ENCODE measurements around the gene PTCSC3.

Gene PTCSC3

DNA sequence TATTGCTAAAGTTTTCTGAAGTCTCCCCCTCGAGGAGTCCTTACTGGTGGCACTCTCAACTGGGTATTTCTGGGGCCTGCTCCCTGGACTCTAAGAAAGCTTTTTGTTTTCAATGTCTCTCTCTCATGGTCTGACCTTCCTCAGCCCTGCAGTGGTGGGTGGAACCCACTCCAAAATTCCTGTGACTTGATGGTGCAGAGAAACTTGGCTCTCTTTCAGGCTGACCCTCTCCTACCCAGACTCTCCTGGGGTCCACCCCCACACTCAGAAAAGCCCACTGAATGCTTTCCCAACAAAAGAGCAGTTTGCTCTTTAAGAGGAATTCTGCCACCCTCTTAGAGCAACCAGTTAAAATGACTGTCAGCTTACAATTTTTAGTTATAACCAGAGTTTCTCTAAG is 967 bp upstream of the PTCSC3 start:
- Histone ChIP-seq H3K27me3 (ENCODE audit: insufficient read depth, insufficient read length) (no peaks in the 10 kb centered on the region), H3K4me3 (ENCODE audit: insufficient read length, low read depth) (no peak overlapping the region), H3K4me1 (ENCODE audit: insufficient read depth, insufficient read length) (no peaks in the 10 kb centered on the region), H3K36me3 (ENCODE audit: insufficient read depth, insufficient read length, low read length) (no peaks in the 10 kb centered on the region), H3K9me3 (ENCODE audit: insufficient read depth, low read length) (no peaks in the 10 kb centered on the region), H3K9ac (ENCODE audit: insufficient read length, low read depth) (no peak overlapping the region)
- TF ChIP-seq SUZ12 (IDR thresholded peaks at IDR 0.05; ENCODE audit: extremely low read depth, insufficient read depth, insufficient read length), result no peak
- no peak for TF ChIP-seq ZNF274 (IDR thresholded peaks at IDR 0.05; ENCODE audit: low read depth, low read length)
- no peak for TF ChIP-seq YY1 (IDR thresholded peaks at IDR 0.05; ENCODE audit: insufficient read depth, insufficient read length)
- DNase-seq (ENCODE audit: low read depth, low spot score), result no peak

DNA sequence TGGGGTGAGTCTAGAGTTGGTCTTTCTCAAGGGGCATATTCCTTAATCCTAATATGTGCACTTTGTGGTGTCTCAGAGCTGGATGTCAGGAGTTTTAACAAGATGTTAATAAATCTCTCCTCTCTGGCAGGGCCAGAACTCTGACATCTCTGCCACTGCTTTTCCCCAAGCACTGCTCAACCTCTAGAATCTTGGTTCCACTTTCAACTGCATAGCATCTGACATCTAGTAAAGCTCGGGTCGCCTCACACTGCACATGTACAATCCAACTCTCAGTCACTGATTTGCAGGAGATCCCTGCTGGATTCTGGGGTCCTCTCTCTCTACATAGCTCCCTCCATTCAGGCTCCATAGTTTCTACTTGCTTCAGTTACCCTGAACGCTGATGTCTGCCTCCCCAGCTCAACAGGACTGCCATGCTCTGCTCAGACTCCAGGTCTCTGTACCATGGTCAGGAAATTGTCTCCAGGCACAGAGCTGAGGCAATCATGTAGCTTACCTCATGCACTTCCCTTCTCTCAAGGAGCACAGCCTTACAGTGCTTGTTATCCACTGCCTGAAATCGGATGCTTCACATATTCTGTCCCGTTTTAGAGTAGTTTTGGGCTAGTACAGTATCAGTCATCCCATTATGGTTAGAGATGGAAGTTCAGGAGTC is 1.6 kb downstream of the PTCSC3 start:
- Histone ChIP-seq H3K9me3 (ENCODE audit: insufficient read depth, low read length) (no peaks in the 10 kb centered on the region), H3K27me3 (ENCODE audit: insufficient read depth, insufficient read length) (no peaks in the 10 kb centered on the region), H3K9ac (ENCODE audit: insufficient read length, low read depth) (no peak overlapping the region), H3K36me3 (ENCODE audit: insufficient read depth, insufficient read length, low read length) (no peaks in the 10 kb centered on the region), H3K4me1 (ENCODE audit: insufficient read depth, insufficient read length) (no peaks in the 10 kb centered on the region), H3K4me3 (ENCODE audit: insufficient read length, low read depth) (no peak overlapping the region)
- no peak for DNase-seq (ENCODE audit: low read depth, low spot score)
- TF ChIP-seq YY1 (IDR thresholded peaks at IDR 0.05; ENCODE audit: insufficient read depth, insufficient read length) (no peak), ZNF274 (IDR thresholded peaks at IDR 0.05; ENCODE audit: low read depth, low read length) (no peak), SUZ12 (IDR thresholded peaks at IDR 0.05; ENCODE audit: extremely low read depth, insufficient read depth, insufficient read length) (no peak)

DNA sequence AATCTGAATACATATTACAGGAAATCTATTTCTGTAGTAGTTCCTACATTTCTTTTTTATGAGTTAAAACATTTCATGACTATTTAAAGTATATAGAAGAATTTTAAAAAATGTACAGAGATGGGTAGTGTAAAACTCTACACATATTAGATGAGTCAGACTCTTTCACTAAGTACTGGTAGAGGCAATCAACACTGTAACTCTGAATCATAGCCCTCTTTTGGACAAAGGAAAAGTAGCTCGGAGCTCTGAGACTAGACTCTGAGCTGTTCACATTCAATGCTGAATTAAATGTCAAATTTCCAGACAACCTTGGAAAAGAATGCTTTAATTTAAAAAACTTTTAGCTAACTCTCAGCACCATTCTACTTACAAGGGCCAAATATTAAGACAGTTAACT is 3.4 kb downstream of the PTCSC3 start:
- DNase-seq (ENCODE audit: low read depth, low spot score), result no peak

DNA sequence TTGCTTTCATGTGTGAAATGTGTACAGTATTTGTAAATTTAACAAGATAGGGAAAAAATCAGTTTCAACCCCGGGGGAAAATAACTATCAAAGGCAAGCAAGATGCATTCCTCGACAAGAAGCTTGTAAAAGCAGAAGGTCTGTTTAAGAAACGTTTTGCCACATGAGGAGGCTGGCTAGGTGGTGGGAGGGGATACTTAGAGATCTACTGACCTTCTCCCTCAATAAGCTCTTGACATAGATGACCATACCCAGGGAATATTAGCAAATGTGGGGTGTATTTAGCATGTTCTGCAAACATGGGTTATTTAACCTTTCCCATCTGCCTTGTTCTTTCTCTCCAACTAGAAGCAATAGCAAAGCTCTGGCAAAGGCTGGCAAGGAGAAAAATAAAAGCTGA is 4.9 kb downstream of the PTCSC3 start:
- no peak for DNase-seq (ENCODE audit: low read depth, low spot score)
- Histone ChIP-seq H3K36me3 (ENCODE audit: insufficient read depth, insufficient read length, low read length) (no peaks in the 10 kb centered on the region), H3K9me3 (ENCODE audit: insufficient read depth, low read length) (no peaks in the 10 kb centered on the region; the same call in 1 of the 2 replicates), H3K4me1 (ENCODE audit: insufficient read depth, insufficient read length) (no peaks in the 10 kb centered on the region), H3K9ac (ENCODE audit: insufficient read length, low read depth) (no peak overlapping the region), H3K27me3 (ENCODE audit: insufficient read depth, insufficient read length) (no peaks in the 10 kb centered on the region), H3K4me3 (ENCODE audit: insufficient read length, low read depth) (no peak overlapping the region)
- TF ChIP-seq SUZ12 (IDR thresholded peaks at IDR 0.05; ENCODE audit: extremely low read depth, insufficient read depth, insufficient read length) (no peak), YY1 (IDR thresholded peaks at IDR 0.05; ENCODE audit: insufficient read depth, insufficient read length) (no peak), ZNF274 (IDR thresholded peaks at IDR 0.05; ENCODE audit: low read depth, low read length) (no peak)

More for the DNA sequence above, 3.4 kb downstream of the PTCSC3 start:
- H3K36me3 ChIP-seq (ENCODE audit: insufficient read depth, insufficient read length, low read length), result no peaks in the 10 kb centered on the region
- no peak overlapping the region for H3K9ac ChIP-seq (ENCODE audit: insufficient read length, low read depth)
- no peaks in the 10 kb centered on the region for H3K27me3 ChIP-seq (ENCODE audit: insufficient read depth, insufficient read length)
- H3K4me3 ChIP-seq (ENCODE audit: insufficient read length, low read depth), result no peak overlapping the region
- no peaks in the 10 kb centered on the region for H3K9me3 ChIP-seq (ENCODE audit: insufficient read depth, low read length)
- TF ChIP-seq ZNF274 (IDR thresholded peaks at IDR 0.05; ENCODE audit: low read depth, low read length), result no peak
- no peak for TF ChIP-seq SUZ12 (IDR thresholded peaks at IDR 0.05; ENCODE audit: extremely low read depth, insufficient read depth, insufficient read length)
- TF ChIP-seq YY1 (IDR thresholded peaks at IDR 0.05; ENCODE audit: insufficient read depth, insufficient read length), result no peak
- H3K4me1 ChIP-seq (ENCODE audit: insufficient read depth, insufficient read length), result no peaks in the 10 kb centered on the region

DNA sequence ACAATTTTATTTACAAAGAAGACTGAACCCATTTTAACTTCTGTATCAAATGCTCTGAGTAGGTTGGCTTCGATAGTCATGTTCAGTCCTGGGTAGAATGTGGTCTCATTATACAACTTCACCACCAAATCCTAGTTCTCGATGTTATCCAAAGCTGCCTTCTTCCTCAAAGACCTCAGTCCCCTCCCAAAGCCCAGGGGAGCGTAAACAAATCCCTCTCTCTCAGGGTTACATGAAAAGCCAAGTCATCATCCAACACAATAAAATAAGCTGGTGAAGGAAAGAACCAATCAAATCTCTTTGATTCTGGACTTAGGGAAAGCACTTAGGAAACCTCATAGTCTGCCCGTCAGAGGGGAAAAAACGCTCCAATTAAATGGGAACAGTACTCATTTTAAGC is 9.1 kb downstream of the PTCSC3 start:
- no peak for DNase-seq (ENCODE audit: low read depth, low spot score)
- no peaks in the 10 kb centered on the region for H3K4me1 ChIP-seq (ENCODE audit: insufficient read depth, insufficient read length)
- TF ChIP-seq YY1 (IDR thresholded peaks at IDR 0.05; ENCODE audit: insufficient read depth, insufficient read length) (no peak), ZNF274 (IDR thresholded peaks at IDR 0.05; ENCODE audit: low read depth, low read length) (no peak), SUZ12 (IDR thresholded peaks at IDR 0.05; ENCODE audit: extremely low read depth, insufficient read depth, insufficient read length) (no peak)
- no peaks in the 10 kb centered on the region for H3K27me3 ChIP-seq (ENCODE audit: insufficient read depth, insufficient read length)
- no peak overlapping the region for H3K4me3 ChIP-seq (ENCODE audit: insufficient read length, low read depth)
- no peak overlapping the region for H3K9ac ChIP-seq (ENCODE audit: insufficient read length, low read depth)
- no peaks in the 10 kb centered on the region; the same call in 1 of the 2 replicates for H3K9me3 ChIP-seq (ENCODE audit: insufficient read depth, low read length)
- no peaks in the 10 kb centered on the region for H3K36me3 ChIP-seq (ENCODE audit: insufficient read depth, insufficient read length, low read length)

GRCh38 chr14:36163451-36163850 is 13.1 kb downstream of the PTCSC3 start:
- H3K4me3 ChIP-seq (ENCODE audit: insufficient read length, low read depth), result no peak overlapping the region
- H3K9me3 ChIP-seq (ENCODE audit: insufficient read depth, low read length), result no peaks in the 10 kb centered on the region; the same call in 1 of the 2 replicates
- H3K9ac ChIP-seq (ENCODE audit: insufficient read length, low read depth), result no peak overlapping the region
- peaks cover 2% of the 10 kb centered on the region for H3K4me1 ChIP-seq (ENCODE audit: insufficient read depth, insufficient read length)
- no peaks in the 10 kb centered on the region for H3K27me3 ChIP-seq (ENCODE audit: insufficient read depth, insufficient read length)
- H3K36me3 ChIP-seq (ENCODE audit: insufficient read depth, insufficient read length, low read length), result no peaks in the 10 kb centered on the region
- DNase-seq (ENCODE audit: low read depth, low spot score), result no peak
- TF ChIP-seq SUZ12 (IDR thresholded peaks at IDR 0.05; ENCODE audit: extremely low read depth, insufficient read depth, insufficient read length) (no peak), ZNF274 (IDR thresholded peaks at IDR 0.05; ENCODE audit: low read depth, low read length) (no peak), YY1 (IDR thresholded peaks at IDR 0.05; ENCODE audit: insufficient read depth, insufficient read length) (no peak)

DNA sequence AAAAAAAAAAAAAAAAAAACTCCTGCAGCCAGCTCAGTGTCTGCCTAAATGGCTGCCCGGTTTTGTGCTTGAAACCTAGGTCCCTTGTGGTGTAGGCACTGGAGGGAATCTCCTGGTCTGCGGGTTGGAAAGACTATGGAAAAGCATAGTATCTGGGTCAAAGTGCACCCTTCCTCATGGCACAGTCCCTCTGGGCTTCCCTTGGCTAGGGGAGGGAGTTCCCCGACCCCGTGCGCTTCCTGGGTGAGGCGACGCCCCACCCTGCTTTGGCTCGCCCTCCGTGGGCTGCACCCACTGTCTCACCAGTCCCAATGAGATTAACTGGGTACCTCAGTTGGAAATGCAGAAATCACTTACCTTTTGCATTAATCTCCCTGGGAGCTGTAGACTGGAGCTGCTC is 14.3 kb downstream of the PTCSC3 start:
- H3K4me3 ChIP-seq (ENCODE audit: insufficient read length, low read depth), result peak overlapping the region; percentile 46
- TF ChIP-seq YY1 (IDR thresholded peaks at IDR 0.05; ENCODE audit: insufficient read depth, insufficient read length) (no peak), ZNF274 (IDR thresholded peaks at IDR 0.05; ENCODE audit: low read depth, low read length) (no peak), SUZ12 (IDR thresholded peaks at IDR 0.05; ENCODE audit: extremely low read depth, insufficient read depth, insufficient read length) (no peak)

More for the DNA sequence above, 14.3 kb downstream of the PTCSC3 start:
- DNase-seq (ENCODE audit: low read depth, low spot score), result no peak
- Histone ChIP-seq H3K9me3 (ENCODE audit: insufficient read depth, low read length) (no peaks in the 10 kb centered on the region), H3K4me1 (ENCODE audit: insufficient read depth, insufficient read length) (peaks cover 2% of the 10 kb centered on the region), H3K36me3 (ENCODE audit: insufficient read depth, insufficient read length, low read length) (no peaks in the 10 kb centered on the region), H3K27me3 (ENCODE audit: insufficient read depth, insufficient read length) (no peaks in the 10 kb centered on the region), H3K9ac (ENCODE audit: insufficient read length, low read depth) (peak overlapping the region; percentile 67)
